ENCODE measurements around the gene MTMR1. TPM values are rescaled to one million over a fixed set of nuclear protein-coding genes. Genes with fewer than 3 reads are reported as not detected.
A peak's percentile ranks its signal among the peaks of the same experiment; 100 is the strongest.

MTMR1 gene
- total and polyA plus RNA-seq, 2 experiments from 2014 or later = 18.0 to 19.0 TPM

- Histone ChIP-seq H3K79me2 (peaks cover 7% of the 10 kb centered on the region), H3K4me1 (ENCODE audit: insufficient read depth) (no peaks in the 10 kb centered on the region), H3K4me3 (no peak overlapping the region), H3K4me2 (no peak overlapping the region), H3K27ac (no peak overlapping the region), H3K36me3 (replicated peaks; ENCODE audit: insufficient read depth, low read depth) (no peaks in the 10 kb centered on the region), H3K27me3 (no peaks in the 10 kb centered on the region), H2AFZ (no peak overlapping the region), H3K9me2 (replicated peaks; ENCODE audit: insufficient read depth) (no peaks in the 10 kb centered on the region), H4K20me1 (ENCODE audit: insufficient read depth, poor library complexity, severe bottlenecking) (no peaks in the 10 kb centered on the region), H3K9me3 (ENCODE audit: low read depth) (no peaks in the 10 kb centered on the region)
- 65% methylated on average over 1 of the region's 1 CpG for WGBS (ENCODE audit: low lambda C conversion rate, missing lambda C conversion rate)
- TF ChIP-seq EZH2 (IDR thresholded peaks at IDR 0.05; ENCODE audit: borderline replicate concordance) (no peak), EZH2phosphoT487 (IDR thresholded peaks at IDR 0.05; ENCODE audit: low read depth, severe bottlenecking, unreplicated experiment) (no peak)
- TF ChIP-seq, protein P1, sequence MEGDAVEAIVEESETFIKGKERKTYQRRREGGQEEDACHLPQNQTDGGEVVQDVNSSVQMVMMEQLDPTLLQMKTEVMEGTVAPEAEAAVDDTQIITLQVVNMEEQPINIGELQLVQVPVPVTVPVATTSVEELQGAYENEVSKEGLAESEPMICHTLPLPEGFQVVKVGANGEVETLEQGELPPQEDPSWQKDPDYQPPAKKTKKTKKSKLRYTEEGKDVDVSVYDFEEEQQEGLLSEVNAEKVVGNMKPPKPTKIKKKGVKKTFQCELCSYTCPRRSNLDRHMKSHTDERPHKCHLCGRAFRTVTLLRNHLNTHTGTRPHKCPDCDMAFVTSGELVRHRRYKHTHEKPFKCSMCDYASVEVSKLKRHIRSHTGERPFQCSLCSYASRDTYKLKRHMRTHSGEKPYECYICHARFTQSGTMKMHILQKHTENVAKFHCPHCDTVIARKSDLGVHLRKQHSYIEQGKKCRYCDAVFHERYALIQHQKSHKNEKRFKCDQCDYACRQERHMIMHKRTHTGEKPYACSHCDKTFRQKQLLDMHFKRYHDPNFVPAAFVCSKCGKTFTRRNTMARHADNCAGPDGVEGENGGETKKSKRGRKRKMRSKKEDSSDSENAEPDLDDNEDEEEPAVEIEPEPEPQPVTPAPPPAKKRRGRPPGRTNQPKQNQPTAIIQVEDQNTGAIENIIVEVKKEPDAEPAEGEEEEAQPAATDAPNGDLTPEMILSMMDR (IDR thresholded peaks at IDR 0.05; ENCODE audit: poor library complexity) = no peak
- no peak for DNase-seq (ENCODE audit: low spot score)
Measured at GRCh38 chrX:150701377-150701776, 8.2 kb downstream of the MTMR1 start.

DNA sequence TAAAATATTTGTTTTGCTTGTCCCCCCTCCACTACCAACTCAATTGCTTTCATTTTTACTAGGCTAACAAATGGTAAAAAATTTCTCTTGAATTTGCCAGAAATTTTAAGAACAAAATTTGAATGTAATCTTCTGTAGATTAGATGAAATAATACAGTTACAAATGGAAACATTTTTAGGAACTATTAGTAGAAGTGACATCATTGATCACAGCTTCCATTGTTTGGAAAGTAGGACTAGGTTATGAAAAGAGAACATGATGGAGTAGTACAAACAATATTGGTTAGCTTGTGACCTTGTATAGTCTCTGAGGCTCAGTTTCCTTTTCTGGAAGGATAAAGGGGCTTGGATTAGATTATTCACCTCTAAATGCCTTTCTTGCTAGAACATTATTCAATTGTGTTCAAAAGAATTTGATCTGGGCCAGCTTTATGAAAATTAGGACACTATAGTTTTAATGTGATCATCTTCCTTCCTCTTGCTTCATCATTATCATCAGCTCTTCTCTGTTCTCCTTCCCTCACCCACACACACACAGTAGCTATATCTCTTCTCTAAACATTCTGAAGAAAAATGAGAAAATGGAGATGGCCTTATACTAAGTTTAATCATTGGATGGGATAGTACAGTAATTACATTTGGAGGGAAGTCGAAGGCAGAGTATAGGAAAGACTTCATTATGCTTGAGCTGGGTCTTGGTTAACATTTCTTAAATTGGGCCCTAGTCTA lies 9.9 kb downstream of the MTMR1 start:
- Histone ChIP-seq H3K9me3 (ENCODE audit: low read depth) (no peaks in the 10 kb centered on the region), H3K36me3 (replicated peaks; ENCODE audit: insufficient read depth, low read depth) (no peaks in the 10 kb centered on the region), H3K79me2 (no peaks in the 10 kb centered on the region), H4K20me1 (ENCODE audit: insufficient read depth, poor library complexity, severe bottlenecking) (no peaks in the 10 kb centered on the region), H3K27ac (peak overlapping the region; percentile 74), H3K4me2 (no peak overlapping the region), H3K9me2 (replicated peaks; ENCODE audit: insufficient read depth) (no peaks in the 10 kb centered on the region), H3K4me1 (ENCODE audit: insufficient read depth) (no peaks in the 10 kb centered on the region), H3K4me3 (no peak overlapping the region), H3K27me3 (no peaks in the 10 kb centered on the region), H2AFZ (no peak overlapping the region)
- WGBS (ENCODE audit: low lambda C conversion rate, missing lambda C conversion rate) = 77% methylated on average over 1 of the region's 1 CpG
- no peak for DNase-seq (ENCODE audit: low spot score)
- no peak for TF ChIP-seq EZH2phosphoT487 (IDR thresholded peaks at IDR 0.05; ENCODE audit: low read depth, severe bottlenecking, unreplicated experiment)
- TF ChIP-seq, protein P1 (IDR thresholded peaks at IDR 0.05; ENCODE audit: poor library complexity) = no peak
- no peak for TF ChIP-seq EZH2 (IDR thresholded peaks at IDR 0.05; ENCODE audit: borderline replicate concordance)

GRCh38 chrX:150703695-150703974 lies 10.4 kb downstream of the MTMR1 start:
- Histone ChIP-seq H3K4me1 (ENCODE audit: insufficient read depth) (no peaks in the 10 kb centered on the region), H3K4me3 (no peak overlapping the region), H3K27me3 (no peaks in the 10 kb centered on the region), H3K27ac (peak overlapping the region; percentile 74), H3K9me2 (replicated peaks; ENCODE audit: insufficient read depth) (no peaks in the 10 kb centered on the region), H3K9me3 (ENCODE audit: low read depth) (no peaks in the 10 kb centered on the region), H4K20me1 (ENCODE audit: insufficient read depth, poor library complexity, severe bottlenecking) (no peaks in the 10 kb centered on the region), H3K36me3 (replicated peaks; ENCODE audit: insufficient read depth, low read depth) (no peaks in the 10 kb centered on the region), H3K79me2 (no peaks in the 10 kb centered on the region), H3K4me2 (no peak overlapping the region), H2AFZ (no peak overlapping the region)
- no peak for DNase-seq (ENCODE audit: low spot score)
- TF ChIP-seq EZH2 (IDR thresholded peaks at IDR 0.05; ENCODE audit: borderline replicate concordance) = no peak
- TF ChIP-seq, protein P1 (IDR thresholded peaks at IDR 0.05; ENCODE audit: poor library complexity) = no peak
- no peak for TF ChIP-seq EZH2phosphoT487 (IDR thresholded peaks at IDR 0.05; ENCODE audit: low read depth, severe bottlenecking, unreplicated experiment)
